AG10803 (cell line): ENCODE data around the gene HK2.

Source experiments
- DNase-seq: peaks from one replicate; pipeline ENCODE4 v3.0.0; 2010; ENCODE audit warnings: low read depth
- H3K4me3 ChIP-seq: 2 replicates; pipeline ENCODE4 v1.5.1; 2011; ENCODE audit warnings: mild to moderate bottlenecking, low read length, control low read depth
- CTCF ChIP-seq: conservative IDR thresholded peaks from 2 replicates; pipeline ENCODE4 v1.5.1; 2011; ENCODE audit warnings: mild to moderate bottlenecking, low read length, control low read depth, inconsistent platforms

HK2 gene

GRCh38 chr2:74924463-74925265 is 90.7 kb downstream of the HK2 start:
- DNase-seq, result no peak
- TF ChIP-seq CTCF, result no peak
- no peak overlapping the region for H3K4me3 ChIP-seq

GRCh38 chr2:74925361-74925786 is 91.4 kb downstream of the HK2 start:
- no peak overlapping the region for H3K4me3 ChIP-seq
- TF ChIP-seq CTCF, result no peak
- no peak for DNase-seq

DNA sequence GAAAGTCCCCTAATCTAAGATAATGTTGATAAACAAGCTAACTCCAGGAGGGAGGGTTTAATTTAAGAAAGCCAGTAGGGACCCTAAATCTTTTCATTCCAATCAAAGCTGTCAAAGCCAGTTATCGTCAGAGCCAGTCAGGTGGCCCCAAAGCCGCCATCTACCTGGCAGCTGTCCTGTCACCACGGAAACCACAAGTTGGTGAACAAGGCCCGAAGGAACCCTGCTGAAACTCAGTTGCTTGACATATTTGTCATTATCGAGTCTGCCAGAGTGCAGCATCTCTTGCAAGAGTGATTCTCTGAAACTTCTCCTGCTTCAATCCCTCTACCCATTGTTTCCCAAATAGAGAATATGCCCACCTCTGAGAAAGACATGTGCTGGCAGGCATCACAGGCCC is 93.7 kb downstream of the HK2 start:
- DNase-seq, result no peak
- no peak overlapping the region for H3K4me3 ChIP-seq
- TF ChIP-seq CTCF, result no peak

DNA sequence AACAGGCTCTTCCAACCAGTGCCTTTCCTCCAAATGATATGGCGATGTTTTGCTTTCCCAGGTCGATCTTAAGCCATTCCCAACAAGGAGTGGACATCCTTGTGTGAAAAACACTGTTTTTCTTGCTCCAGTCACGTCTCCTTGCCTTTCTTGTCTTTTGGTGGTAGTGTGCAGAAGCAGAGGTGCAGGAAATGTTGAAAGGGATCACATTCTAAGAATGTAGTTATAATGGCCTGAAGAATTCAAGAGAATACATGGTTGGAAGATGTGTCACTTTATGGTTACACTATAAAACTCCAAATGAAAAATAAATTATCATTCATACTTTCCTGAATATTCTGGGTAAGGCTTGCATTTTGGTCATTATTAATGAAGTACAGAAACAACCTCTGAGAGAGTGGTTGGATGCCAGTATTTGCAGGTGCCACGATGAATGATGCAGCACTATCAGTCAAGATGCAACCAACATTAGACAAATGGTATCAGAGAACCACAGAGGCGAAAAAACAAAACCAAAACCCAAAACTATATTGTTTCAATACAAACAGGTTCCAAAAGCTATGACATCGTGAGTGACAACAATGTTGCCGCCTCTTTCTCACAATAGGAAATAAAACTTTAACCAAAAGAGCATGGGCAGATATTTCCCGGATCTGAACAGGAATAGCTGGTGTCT is 97.0 kb downstream of the HK2 start:
- TF ChIP-seq CTCF, result no peak
- no peak for DNase-seq
- H3K4me3 ChIP-seq, result no peak overlapping the region

DNA sequence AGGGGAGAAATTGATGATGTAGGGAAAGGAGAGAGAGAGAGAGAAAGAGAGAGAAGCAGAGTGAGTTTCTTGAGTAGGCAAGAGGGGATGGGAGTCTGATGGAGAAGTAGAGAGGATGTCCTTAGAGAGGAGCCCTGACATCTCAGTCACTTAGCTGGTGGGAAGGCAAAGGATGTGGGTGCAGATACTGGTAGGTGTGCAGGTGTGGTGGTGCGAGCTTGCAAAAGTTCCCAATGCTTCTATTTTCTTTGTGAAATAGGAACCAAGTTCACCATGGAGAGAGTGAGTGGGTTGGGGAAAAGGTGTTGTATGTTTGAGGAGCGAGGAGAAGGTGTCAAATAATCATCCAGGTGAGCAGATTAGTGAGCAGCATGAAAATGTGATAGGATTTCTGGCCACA is 98.0 kb downstream of the HK2 start:
- no peak overlapping the region for H3K4me3 ChIP-seq
- no peak for TF ChIP-seq CTCF
- DNase-seq, result no peak

GRCh38 chr2:74935975-74936391 is 102.1 kb downstream of the HK2 start:
- no peak overlapping the region for H3K4me3 ChIP-seq
- no peak for DNase-seq
- no peak for TF ChIP-seq CTCF
